Measurements from ENCODE around the gene SERTAD1.
"Not testable (repeated sequence)": the region's sequence is repeated elsewhere in the genome, so short reads cannot be mapped to it uniquely, and the experiment has no call there.

GRCh38 chr19:40432760-40433159 lies 7.0 kb upstream of the SERTAD1 start:
- TF ChIP-seq CTCF (conservative IDR thresholded peaks at IDR 0.05; ENCODE audit: low read depth, low read length); CEBPB (IDR thresholded peaks at IDR 0.05; ENCODE audit: low read depth, low read length); POLR2A (IDR thresholded peaks at IDR 0.05; ENCODE audit: low read depth, low read length); MAFK (IDR thresholded peaks at IDR 0.05; ENCODE audit: low read depth, low read length); USF2 (IDR thresholded peaks at IDR 0.05; ENCODE audit: low read depth, low read length); NFE2L2 (IDR thresholded peaks at IDR 0.05; ENCODE audit: low read depth, low read length); RAD21 (IDR thresholded peaks at IDR 0.05; ENCODE audit: low read length); ELK1 (IDR thresholded peaks at IDR 0.05; ENCODE audit: borderline replicate concordance, low read depth, low read length); MXI1 (IDR thresholded peaks at IDR 0.05; ENCODE audit: borderline replicate concordance, low read depth, low read length); CHD1 (IDR thresholded peaks at IDR 0.05; ENCODE audit: low read depth, low read length); RCOR1 (IDR thresholded peaks at IDR 0.05; ENCODE audit: insufficient replicate concordance, low read length): not testable (repeated sequence)

All from IMR-90 (cell line).